HG02938 (cell line): ENCODE data around the gene SH3RF3.

Experiments
- ATAC-seq: cut with Tn5 transposase; IDR thresholded peaks from one replicate; pipeline ENCODE4 v1.9.1; 2021; ENCODE audit warnings: mild to moderate bottlenecking, moderate library complexity; ENCODE audit not compliant: unreplicated experiment

SH3RF3 gene

DNA sequence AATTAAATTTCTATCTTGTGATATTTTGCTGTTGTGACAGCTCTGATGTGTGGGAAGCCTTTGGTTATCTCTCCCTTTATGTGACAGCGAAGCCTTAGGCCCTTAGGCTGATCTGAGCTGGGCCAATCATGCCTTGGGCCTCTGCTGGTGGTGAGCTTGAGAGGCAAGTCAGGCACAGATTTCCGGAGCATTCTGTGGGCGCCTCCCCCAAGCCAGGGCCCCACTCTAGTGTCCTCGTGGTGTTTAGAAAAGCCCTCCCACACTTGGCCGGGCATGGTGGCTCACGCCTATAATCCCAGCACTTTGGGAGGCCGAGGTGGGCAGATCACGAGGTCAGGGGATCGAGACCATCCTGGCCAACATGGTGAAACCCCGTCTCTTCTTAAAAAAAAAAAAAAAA, 239.8 kb downstream of the SH3RF3 start:
- no peak for ATAC-seq

DNA sequence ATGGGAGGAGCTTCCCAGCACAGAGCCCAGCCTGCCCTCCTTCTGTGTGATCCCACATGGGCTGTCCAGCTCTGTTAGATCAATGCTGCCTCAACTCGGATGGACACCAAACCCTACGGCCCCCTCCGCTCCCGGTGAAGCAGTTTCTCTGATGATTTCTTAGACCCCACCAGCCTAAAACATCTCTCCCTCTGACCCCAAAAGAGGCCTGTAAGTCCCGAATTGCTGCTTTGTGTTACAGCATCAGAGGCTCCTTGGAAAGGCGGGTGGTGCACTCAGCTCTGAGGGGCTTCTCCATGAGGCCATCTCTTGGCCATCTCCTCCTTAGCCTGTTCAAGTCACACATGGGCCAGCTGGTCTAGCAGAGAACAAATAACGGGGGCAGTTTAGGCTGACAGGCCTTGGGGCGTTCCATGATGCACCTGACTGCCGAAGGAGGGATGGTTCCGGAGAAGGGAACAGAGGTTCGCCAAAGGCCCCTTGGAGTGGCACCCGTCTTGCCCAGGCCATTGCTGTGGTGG, 240.7 kb downstream of the SH3RF3 start:
- no peak for ATAC-seq

DNA sequence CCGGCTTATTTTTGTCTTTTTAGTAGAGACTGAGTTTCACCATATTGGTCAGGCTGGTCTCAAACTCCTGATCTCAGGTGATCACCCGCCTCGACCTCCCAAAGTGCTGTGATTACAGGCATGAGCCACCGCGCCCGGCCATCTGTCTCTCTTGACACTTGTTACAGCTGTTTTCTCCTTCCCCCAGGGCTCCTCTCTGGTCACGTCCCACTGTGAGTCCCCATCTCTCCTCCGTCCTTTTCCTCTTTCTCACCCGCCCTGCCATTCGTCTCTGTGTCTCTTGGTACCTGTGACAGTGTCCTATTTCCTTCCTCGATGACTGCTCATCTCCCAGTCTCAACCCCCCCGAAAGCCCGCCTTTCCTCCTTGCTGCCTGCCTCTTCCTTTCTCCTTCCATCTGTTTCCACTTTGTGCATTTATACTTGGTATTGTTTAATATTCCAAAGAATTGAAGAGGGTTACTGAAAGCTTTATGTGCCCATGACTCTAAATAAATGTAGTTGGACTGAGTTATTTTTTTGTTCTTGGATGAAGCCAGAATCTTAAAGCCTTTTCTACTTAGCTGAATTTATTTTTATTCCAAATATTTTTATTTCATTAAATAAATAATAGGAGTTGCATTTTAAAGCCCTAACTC, 241.5 kb downstream of the SH3RF3 start:
- no peak for ATAC-seq

DNA sequence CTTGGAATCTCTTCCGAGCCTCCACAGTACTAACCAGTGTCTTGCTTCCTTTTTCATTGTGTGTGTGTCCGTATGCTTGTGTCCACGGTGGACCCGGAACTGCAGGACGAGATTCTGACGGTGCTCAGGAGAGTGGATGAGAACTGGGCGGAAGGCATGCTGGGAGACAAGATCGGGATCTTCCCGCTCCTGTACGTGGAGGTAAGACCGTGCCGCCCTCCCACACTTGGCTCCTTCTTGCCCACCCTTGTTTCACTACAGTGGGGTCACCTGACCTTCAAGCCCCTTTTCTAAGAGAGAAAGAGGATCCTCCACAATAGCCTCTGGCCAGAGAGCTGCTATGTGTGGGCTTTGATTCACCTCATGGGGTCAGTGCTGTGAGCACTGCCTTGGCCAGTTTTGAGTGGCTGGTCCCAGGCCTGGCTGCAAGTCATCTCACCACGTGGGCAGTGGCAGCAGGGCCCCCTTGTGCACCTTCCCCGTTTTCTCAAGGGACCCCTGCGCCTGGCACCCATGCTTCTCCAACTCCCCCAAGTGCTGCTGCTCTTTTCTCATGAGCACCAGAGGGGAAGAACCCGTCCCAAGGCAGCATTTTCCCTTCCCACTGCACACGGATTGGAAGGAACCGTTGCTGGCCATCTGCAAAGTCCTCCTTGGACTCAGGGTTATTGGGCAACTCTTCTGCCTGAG, 242.6 kb downstream of the SH3RF3 start:
- no peak for ATAC-seq

DNA sequence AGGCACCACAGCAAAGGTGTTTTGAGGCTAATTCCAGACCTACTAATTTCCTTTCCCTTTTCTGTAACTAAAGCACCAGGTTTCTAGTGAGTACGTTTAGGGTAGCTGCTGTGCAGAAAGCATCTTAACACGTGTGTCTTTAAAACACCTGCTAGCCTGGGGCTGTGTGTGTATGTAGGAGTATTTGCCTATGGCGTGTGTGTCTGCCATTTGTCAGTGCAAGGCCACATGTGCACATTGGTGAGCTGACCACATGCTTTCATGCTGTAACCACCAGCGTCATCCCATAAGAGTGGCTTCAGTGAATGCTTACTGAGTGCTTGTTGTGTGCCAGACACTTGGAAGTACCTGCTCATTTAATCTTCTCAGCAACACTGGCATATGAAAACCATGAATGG, 243.2 kb downstream of the SH3RF3 start:
- no peak for ATAC-seq

DNA sequence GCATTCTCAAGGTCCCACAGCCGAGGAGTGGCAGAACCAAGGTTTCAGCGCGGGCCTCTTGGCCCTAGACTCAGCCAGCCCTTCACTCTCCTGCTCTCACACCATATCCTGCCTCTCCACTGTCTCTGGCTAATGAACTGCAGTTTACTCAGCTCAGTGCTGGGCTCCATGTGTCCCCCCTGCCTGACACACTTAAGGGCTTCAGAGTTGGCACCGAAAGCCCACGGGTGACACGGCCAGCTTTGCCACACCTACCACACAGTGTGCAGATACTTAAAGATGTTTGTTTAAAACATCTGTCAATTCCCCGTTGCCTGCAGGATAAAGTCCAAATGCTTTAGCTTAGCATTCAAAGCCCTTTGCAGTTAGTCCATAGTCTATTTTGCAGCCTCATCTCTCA, 243.6 kb downstream of the SH3RF3 start:
- ATAC-seq: no peak

DNA sequence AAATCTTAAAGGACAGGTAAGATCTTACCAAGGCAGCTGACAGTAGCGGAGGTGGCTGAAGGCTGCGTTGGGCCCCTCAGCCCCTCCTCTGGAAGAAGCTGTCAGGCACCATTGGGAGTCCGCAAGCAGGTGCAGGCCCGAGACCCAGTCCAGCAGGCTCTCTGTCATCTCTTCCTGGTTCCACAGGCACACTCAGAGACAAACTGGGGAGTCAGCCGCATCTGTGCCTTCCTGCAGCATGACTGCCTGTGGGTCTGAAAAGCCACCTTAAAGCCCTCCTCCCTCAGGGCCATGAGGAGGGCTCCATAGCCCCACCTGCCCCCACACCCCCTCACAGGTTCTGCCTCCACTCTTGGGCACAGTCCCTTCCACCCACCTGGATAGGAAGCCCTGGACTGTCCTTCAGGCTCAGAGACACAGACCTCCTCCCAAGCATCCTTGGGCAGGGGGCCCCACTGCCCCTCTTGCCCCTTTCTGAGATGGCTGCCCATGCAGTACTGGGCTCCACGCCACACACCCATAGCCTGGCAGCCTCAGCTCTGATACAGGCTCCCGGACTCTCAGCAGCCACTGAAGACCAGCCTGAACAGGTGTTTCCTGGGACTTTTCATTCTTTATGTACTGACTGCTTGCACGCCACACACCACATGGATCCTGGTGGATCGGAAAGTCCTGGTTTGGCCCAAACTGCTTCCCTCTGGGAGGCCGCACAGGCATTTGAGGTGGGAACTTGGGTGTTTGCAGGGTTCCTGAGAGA, 245.0 kb downstream of the SH3RF3 start:
- no peak for ATAC-seq

DNA sequence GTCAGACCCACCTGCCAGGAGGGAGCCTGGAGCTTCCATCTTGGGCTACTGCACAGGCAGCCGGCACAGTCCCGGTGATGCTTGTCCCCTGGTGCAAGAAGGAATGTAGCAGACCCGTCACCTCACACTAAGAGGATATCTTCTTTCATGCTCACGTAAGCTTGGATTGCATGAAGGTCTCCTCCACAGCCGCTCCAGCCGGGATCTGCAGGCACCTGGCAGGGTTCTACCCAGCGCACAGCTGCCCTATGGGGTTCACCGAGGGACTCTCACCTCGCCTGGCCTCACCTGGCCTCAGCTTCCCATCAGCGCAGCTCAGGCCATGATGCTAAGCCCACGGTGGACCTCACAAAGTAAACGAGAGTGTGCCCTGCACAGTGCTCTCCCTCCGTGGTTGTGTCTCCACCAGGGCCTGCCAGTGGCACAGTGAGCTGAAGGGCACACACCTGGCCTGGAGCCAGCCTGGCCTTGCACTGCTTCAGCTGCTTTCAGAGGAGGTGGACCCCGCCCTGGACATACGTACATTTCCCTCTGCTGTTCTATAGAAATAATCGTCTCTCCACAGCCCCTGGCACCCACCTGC, 245.6 kb downstream of the SH3RF3 start:
- no peak for ATAC-seq

DNA sequence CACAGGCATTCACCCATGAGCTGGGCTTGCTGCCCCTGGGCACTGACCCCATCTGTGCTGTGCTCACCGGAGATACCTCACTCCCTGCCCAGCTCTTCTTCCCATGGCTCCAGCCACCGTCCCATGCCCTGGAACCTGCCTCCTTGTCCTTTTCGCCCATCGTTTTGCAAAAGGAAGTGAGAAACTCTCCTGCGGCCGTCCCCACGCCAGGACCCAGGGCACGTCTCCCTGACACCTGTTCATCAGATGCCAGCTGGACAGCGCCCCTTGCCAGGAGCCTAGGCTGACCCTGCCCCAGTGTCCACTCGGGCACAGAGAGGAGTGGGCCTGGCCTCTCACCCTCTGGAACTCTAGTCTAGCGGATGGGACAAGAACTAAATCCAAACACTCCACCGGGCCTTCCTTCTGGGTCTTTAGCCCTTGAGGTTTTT, 246.1 kb downstream of the SH3RF3 start:
- no peak for ATAC-seq

DNA sequence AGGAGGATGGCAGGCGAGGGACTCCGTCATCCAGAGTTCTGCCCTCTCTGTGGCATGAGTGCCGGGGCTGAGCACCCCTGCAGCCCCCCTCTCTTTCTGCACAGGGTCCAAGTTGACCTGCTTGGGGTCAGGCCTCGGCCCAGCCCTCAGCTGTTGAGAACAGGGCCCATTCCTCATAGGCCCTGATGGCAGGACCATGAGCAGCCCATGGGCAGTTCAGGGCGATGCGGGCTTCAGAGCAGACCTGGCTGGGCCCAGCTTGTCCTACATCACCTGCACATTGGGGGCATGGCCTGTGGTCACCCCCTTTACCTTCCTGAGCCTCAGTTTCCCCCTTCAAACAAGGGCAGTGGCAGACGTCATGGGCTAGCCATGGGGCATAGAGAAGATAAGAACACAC, 246.7 kb downstream of the SH3RF3 start:
- ATAC-seq: no peak

DNA sequence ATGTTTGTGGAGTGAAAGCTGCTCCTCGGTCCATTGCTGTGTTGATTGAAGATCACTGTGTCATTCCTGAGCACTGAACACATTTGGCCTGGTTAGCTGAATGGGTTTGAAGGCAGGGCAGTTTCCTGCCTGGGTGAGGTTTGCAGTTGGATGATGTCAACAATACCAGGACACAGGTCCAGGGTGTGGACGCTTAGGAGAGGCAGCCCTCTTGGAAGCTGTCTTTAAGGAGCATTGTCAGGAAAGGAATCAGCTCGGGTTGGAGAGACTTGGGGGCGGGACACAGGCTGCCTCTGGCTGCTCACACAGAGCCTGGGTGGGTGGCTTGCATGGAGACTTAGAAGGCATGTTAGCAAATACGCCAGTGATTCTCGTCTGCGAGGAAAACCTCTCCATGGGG, 247.1 kb downstream of the SH3RF3 start:
- ATAC-seq: no peak

DNA sequence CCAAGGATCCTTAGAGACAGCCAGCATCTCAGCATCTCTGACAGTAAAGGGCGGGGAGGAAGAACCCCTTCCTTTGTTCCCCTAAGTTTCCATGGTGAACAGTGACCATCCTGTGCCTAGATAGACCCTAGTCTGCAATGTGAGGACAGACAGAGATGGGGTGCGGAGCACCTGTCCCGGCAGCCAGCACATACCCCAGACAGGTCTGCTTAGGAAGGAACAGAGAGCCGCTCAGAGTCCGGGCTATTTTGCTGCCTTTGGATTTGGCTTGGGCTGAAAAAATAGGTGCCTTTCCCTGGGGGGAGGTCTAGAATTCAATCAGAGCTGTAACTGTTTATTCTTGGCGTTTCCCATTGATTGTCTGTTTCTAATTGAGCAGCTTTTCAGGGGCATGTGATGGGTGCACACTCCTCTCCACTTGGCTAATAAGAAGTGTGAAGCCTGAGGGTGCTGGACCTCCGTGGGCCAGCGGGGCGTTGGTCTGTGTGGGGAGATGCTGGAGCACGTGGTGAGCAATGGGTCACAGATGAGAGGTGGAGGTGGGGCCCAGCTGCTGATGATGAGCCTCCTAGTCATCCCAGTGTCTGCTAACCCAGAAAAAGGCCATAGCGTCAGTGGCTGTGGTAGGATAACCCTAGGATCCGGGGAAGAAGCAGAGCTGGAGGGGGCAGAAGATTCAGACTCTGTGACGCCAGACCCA, 247.9 kb downstream of the SH3RF3 start:
- no peak for ATAC-seq

DNA sequence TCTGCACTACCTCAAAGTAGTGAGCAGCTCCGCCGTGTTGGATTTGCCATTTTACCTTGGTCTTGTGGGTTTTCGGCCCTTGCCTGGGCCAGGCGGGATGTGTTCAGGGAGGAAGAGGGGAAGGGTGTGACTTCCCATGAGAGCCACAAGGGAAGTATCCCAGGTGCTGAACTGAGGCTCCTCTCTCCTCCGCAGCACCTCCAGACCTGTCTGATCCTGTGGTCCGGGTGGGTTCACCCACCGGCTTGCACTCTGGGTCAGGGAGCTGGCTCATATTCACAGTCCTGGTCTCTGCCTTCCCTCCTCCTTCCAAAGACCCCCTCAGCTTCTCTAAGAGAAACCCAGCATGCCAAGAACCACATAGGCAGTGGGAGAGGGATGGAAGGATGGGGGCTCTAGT, 249.0 kb downstream of the SH3RF3 start:
- ATAC-seq: no peak

DNA sequence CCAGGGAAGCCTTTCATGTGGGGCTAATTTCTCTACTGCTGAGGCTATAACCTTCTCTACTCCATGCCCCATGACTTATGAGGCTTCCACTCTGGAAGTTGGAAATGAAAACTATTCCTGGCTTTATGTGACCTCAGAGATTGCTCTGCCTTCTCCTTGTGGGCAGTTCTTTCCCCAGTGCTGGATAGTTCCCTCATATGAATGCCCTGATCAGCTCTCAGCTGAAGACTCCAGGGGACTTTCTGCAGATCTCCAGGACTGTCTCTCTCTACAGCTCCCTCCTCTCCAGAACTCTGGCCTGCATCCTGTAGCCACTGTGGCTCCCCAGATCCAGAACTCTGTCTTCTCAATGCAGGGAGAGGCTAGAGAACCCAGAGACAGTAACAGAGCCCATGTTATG, 249.7 kb downstream of the SH3RF3 start:
- ATAC-seq: no peak

DNA sequence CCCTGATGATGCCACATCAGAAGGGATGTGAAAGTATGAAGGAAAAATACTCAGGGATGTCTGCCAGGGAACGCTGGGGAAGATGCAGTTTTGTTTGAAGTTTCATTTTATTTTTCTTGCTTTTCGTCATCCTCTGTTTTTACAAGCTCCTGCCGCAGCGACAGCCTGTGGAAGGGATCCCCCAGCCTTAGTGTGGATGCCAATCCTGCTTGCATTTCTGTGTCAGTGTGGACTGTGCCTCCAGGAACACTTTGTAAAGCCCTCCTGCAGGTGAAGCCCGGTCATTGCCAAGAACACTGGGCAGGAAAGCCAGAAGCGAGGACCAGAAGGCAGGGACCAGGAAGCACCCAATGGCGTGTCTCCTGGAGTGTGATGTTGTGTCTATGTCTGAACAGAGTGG, 250.5 kb downstream of the SH3RF3 start:
- no peak for ATAC-seq

DNA sequence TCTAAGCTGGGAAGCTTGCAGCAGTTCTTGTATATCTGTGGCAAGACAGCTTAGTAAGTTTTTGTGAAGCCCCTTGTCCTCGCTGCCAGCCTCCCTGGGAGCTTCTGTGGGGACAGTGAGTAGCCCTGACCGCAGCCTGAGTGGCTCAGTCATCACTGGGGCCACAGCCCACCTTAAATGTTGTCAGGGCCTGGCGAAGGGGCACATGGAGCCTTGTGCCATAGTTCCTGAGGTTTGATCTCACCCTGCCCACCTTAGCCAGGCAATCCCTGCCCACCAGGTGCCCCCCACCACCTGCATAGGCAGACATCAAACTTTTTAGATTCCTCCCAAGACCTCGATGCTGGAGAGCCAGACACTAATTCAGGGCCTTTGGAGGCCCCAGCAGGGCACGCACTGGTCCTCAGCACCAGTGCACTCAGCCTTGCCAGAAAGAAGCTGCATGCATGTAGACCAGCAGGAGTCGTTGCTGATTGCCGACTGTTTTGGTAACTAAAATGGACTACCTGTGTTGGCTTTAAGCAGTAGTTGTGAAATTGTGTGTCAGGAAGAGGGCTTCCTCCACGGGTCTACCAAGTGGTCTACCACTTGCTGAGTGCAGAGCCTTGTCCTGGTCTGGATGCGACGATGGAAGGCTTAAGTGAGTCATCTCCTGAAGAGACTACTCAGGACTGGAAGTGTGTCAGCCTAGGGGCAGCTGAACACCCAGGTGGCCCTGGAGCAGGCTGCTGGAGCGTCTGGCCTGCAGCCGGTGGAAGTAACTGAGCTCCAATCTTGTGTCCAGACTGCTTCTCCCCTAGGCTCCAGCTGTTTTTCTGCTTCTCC, 251.7 kb downstream of the SH3RF3 start:
- no peak for ATAC-seq

DNA sequence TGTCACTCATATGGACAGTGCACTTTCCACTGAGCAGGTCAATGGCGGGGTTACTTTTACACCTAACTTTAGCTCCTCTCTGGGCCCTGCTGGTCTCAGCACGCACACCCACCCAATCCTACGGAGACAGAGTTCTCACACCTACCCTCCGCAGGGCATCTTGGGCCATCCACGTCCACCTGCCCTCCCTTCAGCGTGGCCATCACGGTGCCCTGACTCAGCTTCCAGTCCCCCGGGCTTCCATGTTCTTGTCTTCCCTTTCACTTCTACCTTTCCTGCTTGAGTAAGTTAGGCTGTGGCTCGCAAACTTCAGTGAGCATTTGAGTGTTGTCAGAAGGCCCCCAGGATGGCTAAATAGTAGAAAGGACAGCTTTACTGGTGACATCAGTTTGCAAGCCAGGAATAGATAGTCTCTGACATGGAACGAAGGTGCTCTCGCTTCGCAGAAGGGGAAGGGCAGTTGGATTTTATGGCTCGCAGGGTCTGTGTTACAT, 252.4 kb downstream of the SH3RF3 start:
- no peak for ATAC-seq

DNA sequence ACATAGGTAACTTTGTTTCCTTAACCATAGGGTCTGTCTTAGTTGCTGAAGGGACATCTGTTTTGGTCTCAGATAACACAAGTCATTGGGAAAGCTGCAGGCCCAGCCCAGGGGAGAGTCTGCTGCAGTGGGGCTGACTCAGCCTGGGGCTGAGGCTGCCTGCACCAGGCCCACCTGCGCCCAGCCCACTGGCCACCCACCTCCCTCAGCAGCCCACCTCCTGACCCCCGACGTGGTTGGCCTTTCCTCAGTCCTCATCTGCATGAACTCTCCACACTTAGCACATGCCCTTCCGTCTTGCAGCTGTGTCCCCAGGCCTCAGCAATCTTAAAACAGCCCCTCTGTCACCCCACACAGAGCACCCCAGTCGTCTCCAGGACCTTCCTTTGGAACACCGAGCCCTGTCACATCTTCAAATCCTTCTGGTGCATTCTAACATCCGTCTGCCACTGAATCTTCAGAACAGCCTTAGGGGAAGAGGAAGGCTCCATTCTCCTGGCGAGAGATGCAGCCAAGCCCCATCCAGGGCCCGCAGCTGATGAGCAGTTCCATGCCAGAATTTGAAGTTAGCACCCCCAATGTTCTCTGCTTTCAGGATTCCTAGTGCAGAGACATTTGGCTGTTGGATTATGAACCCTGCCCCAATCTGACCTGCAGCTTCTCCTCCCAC, 253.4 kb downstream of the SH3RF3 start:
- ATAC-seq: no peak

DNA sequence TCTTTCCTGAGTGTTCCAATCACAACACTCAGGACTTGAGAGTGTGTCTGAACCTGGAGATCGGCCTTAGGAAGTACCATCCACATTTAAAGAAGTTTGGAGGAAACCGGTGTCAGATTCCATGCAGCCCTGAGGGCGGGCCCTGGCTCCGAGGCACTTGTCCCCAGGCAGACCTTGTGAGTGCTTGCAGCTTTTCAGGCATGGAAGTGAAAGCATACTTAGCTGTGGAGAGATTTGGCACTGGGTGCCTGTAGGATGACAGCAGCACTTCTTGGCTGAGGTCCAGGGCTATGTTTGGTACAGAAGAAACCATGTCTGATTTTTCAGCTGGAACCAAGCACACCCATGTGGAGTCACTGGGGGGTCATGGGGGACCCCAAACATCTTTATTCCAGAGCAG, 253.9 kb downstream of the SH3RF3 start:
- no peak for ATAC-seq
